ENCODE results near the gene SETD2. TPM values are rescaled to one million over a fixed set of nuclear protein-coding genes. Genes with fewer than 3 reads are reported as not detected.

Gene SETD2
- total RNA-seq, 2 experiments from 2014 or later: 55.7 to 74.5 TPM

GRCh38 chr3:46974421-46975171 is 189.3 kb downstream of the SETD2 start:
- Histone ChIP-seq H3K9me2 (ENCODE audit: insufficient read depth, low read length) (no peaks in the 10 kb centered on the region), H3K27ac (ENCODE audit: low read depth, low read length, poor library complexity, severe bottlenecking) (peak overlapping the region; percentile 82), H3K4me1 (ENCODE audit: insufficient read depth, low read length, poor library complexity, severe bottlenecking) (peaks cover 79% of the 10 kb centered on the region), H3K4me2 (ENCODE audit: low read length) (peak overlapping the region; percentile 87), H4K20me1 (ENCODE audit: insufficient read depth, low read length) (peaks cover 25% of the 10 kb centered on the region), H3K9me3 (ENCODE audit: low read length) (no peaks in the 10 kb centered on the region), H3K36me3 (ENCODE audit: insufficient read depth, low read length) (peaks cover 58% of the 10 kb centered on the region), H3K4me3 (ENCODE audit: low read depth, low read length, poor library complexity, severe bottlenecking) (peak overlapping the region; percentile 74), H2AFZ (ENCODE audit: low read length) (no peak overlapping the region), H3K79me2 (ENCODE audit: insufficient read depth, low read depth, low read length) (peaks cover 73% of the 10 kb centered on the region)
- peak; percentile 69 for DNase-seq (ENCODE audit: low spot score)
- TF ChIP-seq, protein P1, sequence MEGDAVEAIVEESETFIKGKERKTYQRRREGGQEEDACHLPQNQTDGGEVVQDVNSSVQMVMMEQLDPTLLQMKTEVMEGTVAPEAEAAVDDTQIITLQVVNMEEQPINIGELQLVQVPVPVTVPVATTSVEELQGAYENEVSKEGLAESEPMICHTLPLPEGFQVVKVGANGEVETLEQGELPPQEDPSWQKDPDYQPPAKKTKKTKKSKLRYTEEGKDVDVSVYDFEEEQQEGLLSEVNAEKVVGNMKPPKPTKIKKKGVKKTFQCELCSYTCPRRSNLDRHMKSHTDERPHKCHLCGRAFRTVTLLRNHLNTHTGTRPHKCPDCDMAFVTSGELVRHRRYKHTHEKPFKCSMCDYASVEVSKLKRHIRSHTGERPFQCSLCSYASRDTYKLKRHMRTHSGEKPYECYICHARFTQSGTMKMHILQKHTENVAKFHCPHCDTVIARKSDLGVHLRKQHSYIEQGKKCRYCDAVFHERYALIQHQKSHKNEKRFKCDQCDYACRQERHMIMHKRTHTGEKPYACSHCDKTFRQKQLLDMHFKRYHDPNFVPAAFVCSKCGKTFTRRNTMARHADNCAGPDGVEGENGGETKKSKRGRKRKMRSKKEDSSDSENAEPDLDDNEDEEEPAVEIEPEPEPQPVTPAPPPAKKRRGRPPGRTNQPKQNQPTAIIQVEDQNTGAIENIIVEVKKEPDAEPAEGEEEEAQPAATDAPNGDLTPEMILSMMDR (conservative IDR thresholded peaks at IDR 0.05; ENCODE audit: low read length): no peak
- TF ChIP-seq EZH2phosphoT487 (IDR thresholded peaks at IDR 0.05; ENCODE audit: borderline replicate concordance, low read depth, low read length): no peak
- BruUV-seq (replicated peaks): TSS peak; percentile 51
- intact Hi-C loops (cut with micrococcal nuclease; ENCODE audit: unreplicated experiment): loop anchor here (1.0 to 5.0 kb wide), 2 partner anchors 21 to 427 kb away; no protein-coding TSS in a partner anchor
- CTCF ChIA-PET (ENCODE audit: unreplicated experiment): interaction anchor here (1.1 to 1.2 kb wide), 2 partner anchors 10 to 15 kb away, joined by 3 to 4 read pairs; no protein-coding TSS in a partner anchor
- POLR2A ChIA-PET: interaction anchor here (1.0 to 1.1 kb wide), 3 partner anchors 12 to 19 kb away, joined by 3 to 6 read pairs (median 4); no protein-coding TSS in a partner anchor

- intact Hi-C loops (cut with micrococcal nuclease; ENCODE audit: unreplicated experiment): loop anchor here (1.0 to 5.0 kb wide), 2 partner anchors 45 to 425 kb away; no protein-coding TSS in a partner anchor
- peak overlapping the region; percentile 88 for H3K4me2 ChIP-seq (ENCODE audit: low read length)
- peak; percentile 47 for DNase-seq (ENCODE audit: low spot score)
- ChIA-PET CTCF (ENCODE audit: unreplicated experiment) (no interaction called here), POLR2A (interaction anchor here (0.6 to 1.1 kb wide), 3 partner anchors 26 to 99 kb away, joined by 3 to 7 read pairs (median 4); no protein-coding TSS in a partner anchor)
- peaks cover 37% of the 10 kb centered on the region for H4K20me1 ChIP-seq (ENCODE audit: insufficient read depth, low read length)
- H3K79me2 ChIP-seq (ENCODE audit: insufficient read depth, low read depth, low read length): peaks cover 89% of the 10 kb centered on the region
- peak overlapping the region; percentile 87 for H3K27ac ChIP-seq (ENCODE audit: low read depth, low read length, poor library complexity, severe bottlenecking)
- H3K9me3 ChIP-seq (ENCODE audit: low read length): no peaks in the 10 kb centered on the region
- BruUV-seq (replicated peaks): TSS peak; percentile 49
- H3K4me3 ChIP-seq (ENCODE audit: low read depth, low read length, poor library complexity, severe bottlenecking): peak overlapping the region; percentile 56
- TF ChIP-seq, protein P1 (conservative IDR thresholded peaks at IDR 0.05; ENCODE audit: low read length): no peak
- no peak for TF ChIP-seq EZH2phosphoT487 (IDR thresholded peaks at IDR 0.05; ENCODE audit: borderline replicate concordance, low read depth, low read length)
- no peak overlapping the region for H2AFZ ChIP-seq (ENCODE audit: low read length)
- H3K36me3 ChIP-seq (ENCODE audit: insufficient read depth, low read length): peaks cover 80% of the 10 kb centered on the region
- no peaks in the 10 kb centered on the region for H3K9me2 ChIP-seq (ENCODE audit: insufficient read depth, low read length)
- H3K4me1 ChIP-seq (ENCODE audit: insufficient read depth, low read length, poor library complexity, severe bottlenecking): peaks cover 83% of the 10 kb centered on the region
Observed at GRCh38 chr3:46972396-46972795, 191.5 kb downstream of the SETD2 start.
